OCI-LY7 (cell line): ENCODE measurements around the gene SLCO2A1. TPM values are rescaled to one million over a fixed set of nuclear protein-coding genes. Genes with fewer than 3 reads are reported as not detected.

Source experiments
- BruUV-seq: library from RNA; stranded (reverse); fragments of 400-500 nt; replicated peaks from 2 replicates; lab custom pipeline; 2021; lab: Mats Ljungman, UMichigan
- CTCF ChIA-PET: fragments of 300-600 bp; sonication (Branson Sonifier 250); formaldehyde crosslinking; loops from one replicate; lab custom pipeline; 2022; ENCODE audit warnings: antibody characterized with exemption; ENCODE audit not compliant: unreplicated experiment; lab: Charles Lee
- POLR2A ChIA-PET: fragments of 300-600 bp; sonication (Branson Sonifier 250); formaldehyde crosslinking; loops from one replicate; lab custom pipeline; 2022; ENCODE audit warnings: antibody characterized with exemption; lab: Charles Lee
- DNase-seq: peaks from one replicate; pipeline ENCODE4 v3.0.0-alpha.2; 2015; ENCODE audit warnings: low spot score
- H2AFZ ChIP-seq: fragments of 200-600 bp; sonication (generic), shearing (Covaris generic); 2 replicates; pipeline ENCODE4 v1.6.1; 2014; ENCODE audit warnings: mild to moderate bottlenecking, antibody characterized with exemption, low read length, moderate library complexity
- H3K27ac ChIP-seq: fragments of 200-600 bp; sonication (generic); 2 replicates; pipeline ENCODE4 v1.5.1; 2014; ENCODE audit warnings: mixed run types, low read depth, mild to moderate bottlenecking, moderate library complexity, low read length, inconsistent platforms; ENCODE audit not compliant: poor library complexity, severe bottlenecking
- H3K36me3 ChIP-seq: fragments of 200-600 bp; sonication (generic); 2 replicates; pipeline ENCODE4 v1.6.1; 2014; ENCODE audit warnings: mild to moderate bottlenecking, antibody characterized with exemption, low read length, moderate library complexity, mixed read lengths; ENCODE audit not compliant: insufficient read depth
- H3K4me1 ChIP-seq: fragments of 200-600 bp; sonication (generic); 2 replicates; pipeline ENCODE4 v1.5.1; 2014; ENCODE audit warnings: mild to moderate bottlenecking, low read length; ENCODE audit not compliant: insufficient read depth, poor library complexity, severe bottlenecking
- H3K4me2 ChIP-seq: fragments of 200-600 bp; sonication (generic); 2 replicates; pipeline ENCODE4 v1.6.1; 2014; ENCODE audit warnings: mild to moderate bottlenecking, low read length
- H3K4me3 ChIP-seq: fragments of 200-600 bp; sonication (generic); 2 replicates; pipeline ENCODE4 v1.5.1; 2014; ENCODE audit warnings: mild to moderate bottlenecking, low read depth, low read length; ENCODE audit not compliant: poor library complexity, severe bottlenecking
- H3K79me2 ChIP-seq: fragments of 200-600 bp; sonication (generic); 2 replicates; pipeline ENCODE4 v1.6.1; 2016; ENCODE audit warnings: low read depth, mild to moderate bottlenecking, low read length, moderate library complexity, mixed read lengths; ENCODE audit not compliant: insufficient read depth
- H3K9me2 ChIP-seq: fragments of 200-600 bp; sonication (generic); 2 replicates; pipeline ENCODE4 v1.6.1; 2016; ENCODE audit warnings: mild to moderate bottlenecking, low read length, mixed read lengths; ENCODE audit not compliant: insufficient read depth
- H3K9me3 ChIP-seq: fragments of 200-600 bp; sonication (generic); 2 replicates; pipeline ENCODE4 v1.6.1; 2014; ENCODE audit warnings: mild to moderate bottlenecking, mixed run types, low read length, mixed read lengths
- H4K20me1 ChIP-seq: fragments of 200-600 bp; sonication (generic); 2 replicates; pipeline ENCODE4 v1.6.1; 2014; ENCODE audit warnings: mild to moderate bottlenecking, antibody characterized with exemption, low read length, moderate library complexity, mixed read lengths; ENCODE audit not compliant: insufficient read depth
- CTCF ChIP-seq: fragments of 200-600 bp; sonication (generic); conservative IDR thresholded peaks from 2 replicates; pipeline ENCODE4 v1.5.1; 2014; ENCODE audit warnings: mild to moderate bottlenecking, antibody characterized with exemption, low read length, moderate library complexity, mixed read lengths
- EZH2phosphoT487 ChIP-seq: fragments of 200-600 bp; sonication (generic); IDR thresholded peaks from 2 replicates; pipeline ENCODE4 v1.6.1; 2018; ENCODE audit warnings: low read depth, borderline replicate concordance, mild to moderate bottlenecking, mixed run types, antibody characterized with exemption, low read length, moderate library complexity, mixed read lengths
- intact Hi-C: fragments of 100-400 bp; cut with micrococcal nuclease; formaldehyde crosslinking; loops from one replicate; pipeline ENCODE4 v1.10.0; 2022; ENCODE audit not compliant: unreplicated experiment
- total RNA-seq, 2 experiments: library from RNA; depleted of rRNA in 1 of 2; stranded (reverse); fragments of >200 nt in 1 of 2; shearing (Covaris generic) in 1 of 2; gene quantifications; 2 replicates each; pipeline ENCODE4 v1.2.3, GENCODE V29; 2014 to 2022

SLCO2A1 gene
- total RNA-seq, 2 experiments from 2014 or later = not detected

- Histone ChIP-seq H3K4me2 (no peak overlapping the region), H3K9me3 (no peaks in the 10 kb centered on the region), H2AFZ (no peak overlapping the region), H4K20me1 (no peaks in the 10 kb centered on the region), H3K4me3 (no peak overlapping the region), H3K4me1 (no peaks in the 10 kb centered on the region), H3K36me3 (no peaks in the 10 kb centered on the region), H3K9me2 (no peaks in the 10 kb centered on the region), H3K79me2 (no peaks in the 10 kb centered on the region), H3K27ac (no peak overlapping the region)
- intact Hi-C loops = no loop called here
- CTCF ChIA-PET = no interaction called here
- POLR2A ChIA-PET = interaction anchor here (1.0 kb wide), 1 partner anchor 48 kb away, joined by 3 read pairs; no protein-coding TSS in a partner anchor
- no peak for TF ChIP-seq EZH2phosphoT487
- no peak for TF ChIP-seq CTCF
- BruUV-seq = no TSS peak
- no peak for DNase-seq
Measured at GRCh38 chr3:133956982-133957381, 72.7 kb downstream of the SLCO2A1 start.

- H3K36me3 ChIP-seq = no peaks in the 10 kb centered on the region
- ChIA-PET CTCF (no interaction called here), POLR2A (interaction anchor here (1.0 kb wide), 1 partner anchor 49 kb away, joined by 3 read pairs; no protein-coding TSS in a partner anchor)
- TF ChIP-seq CTCF (no peak), EZH2phosphoT487 (no peak)
- no peaks in the 10 kb centered on the region for H3K79me2 ChIP-seq
- H3K9me2 ChIP-seq = no peaks in the 10 kb centered on the region
- no peaks in the 10 kb centered on the region for H3K4me1 ChIP-seq
- no TSS peak for BruUV-seq
- H3K4me3 ChIP-seq = no peak overlapping the region
- no peak overlapping the region for H2AFZ ChIP-seq
- no peaks in the 10 kb centered on the region for H4K20me1 ChIP-seq
- no peak overlapping the region for H3K27ac ChIP-seq
- intact Hi-C loops = no loop called here
- no peak for DNase-seq
- no peak overlapping the region for H3K4me2 ChIP-seq
- no peaks in the 10 kb centered on the region for H3K9me3 ChIP-seq
Measured at GRCh38 chr3:133956353-133956752, 73.4 kb downstream of the SLCO2A1 start.

- H3K36me3 ChIP-seq = no peaks in the 10 kb centered on the region
- H3K27ac ChIP-seq = no peak overlapping the region
- H3K9me2 ChIP-seq = no peaks in the 10 kb centered on the region
- POLR2A ChIA-PET = no interaction called here
- no peak overlapping the region for H2AFZ ChIP-seq
- intact Hi-C loops = no loop called here
- no peak overlapping the region for H3K4me3 ChIP-seq
- H3K4me1 ChIP-seq = no peaks in the 10 kb centered on the region
- CTCF ChIA-PET = no interaction called here
- DNase-seq = no peak
- H3K79me2 ChIP-seq = no peaks in the 10 kb centered on the region
- TF ChIP-seq CTCF (no peak), EZH2phosphoT487 (no peak)
- no peak overlapping the region for H3K4me2 ChIP-seq
- BruUV-seq = no TSS peak
- no peaks in the 10 kb centered on the region for H4K20me1 ChIP-seq
- H3K9me3 ChIP-seq = no peaks in the 10 kb centered on the region
Measured at GRCh38 chr3:133955892-133956291, 73.8 kb downstream of the SLCO2A1 start.
